T-helper 2 cell (primary cell): ENCODE measurements around the gene CDK14.
"Not testable (repeated sequence)": the region's sequence is repeated elsewhere in the genome, so short reads cannot be mapped to it uniquely, and the experiment has no call there.

Source experiments
- DNase-seq, 5 experiments: peaks; one replicate each; pipeline versions ENCODE4 v3.0.0 to v3.0.0-alpha.2; 2012 to 2022

CDK14 gene

DNA sequence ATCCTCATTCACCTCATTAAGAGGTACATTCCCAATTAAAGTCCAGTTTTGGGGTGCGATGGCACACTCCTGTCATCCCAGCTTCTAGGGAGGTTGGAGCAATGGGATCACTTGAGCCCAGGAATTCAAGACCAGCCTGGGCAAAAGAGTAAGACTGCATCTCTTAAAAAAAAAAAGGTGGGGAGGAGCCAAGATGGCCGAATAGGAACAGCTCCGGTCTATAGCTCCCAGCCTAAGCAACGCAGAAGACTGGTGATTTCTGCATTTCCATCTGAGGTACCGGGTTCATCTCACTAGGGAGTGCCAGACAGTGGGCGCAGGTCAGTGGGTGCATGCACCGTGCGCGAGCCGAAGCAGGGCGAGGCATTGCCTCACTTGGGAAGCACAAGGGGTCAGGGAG lies 577.1 kb downstream of the CDK14 start:
- not testable (repeated sequence) for DNase-seq

- DNase-seq = no peak
Measured at GRCh38 chr7:91180746-91181145, 584.6 kb downstream of the CDK14 start.

GRCh38 chr7:91181949-91182348 lies 585.8 kb downstream of the CDK14 start:
- DNase-seq = no peak

DNA sequence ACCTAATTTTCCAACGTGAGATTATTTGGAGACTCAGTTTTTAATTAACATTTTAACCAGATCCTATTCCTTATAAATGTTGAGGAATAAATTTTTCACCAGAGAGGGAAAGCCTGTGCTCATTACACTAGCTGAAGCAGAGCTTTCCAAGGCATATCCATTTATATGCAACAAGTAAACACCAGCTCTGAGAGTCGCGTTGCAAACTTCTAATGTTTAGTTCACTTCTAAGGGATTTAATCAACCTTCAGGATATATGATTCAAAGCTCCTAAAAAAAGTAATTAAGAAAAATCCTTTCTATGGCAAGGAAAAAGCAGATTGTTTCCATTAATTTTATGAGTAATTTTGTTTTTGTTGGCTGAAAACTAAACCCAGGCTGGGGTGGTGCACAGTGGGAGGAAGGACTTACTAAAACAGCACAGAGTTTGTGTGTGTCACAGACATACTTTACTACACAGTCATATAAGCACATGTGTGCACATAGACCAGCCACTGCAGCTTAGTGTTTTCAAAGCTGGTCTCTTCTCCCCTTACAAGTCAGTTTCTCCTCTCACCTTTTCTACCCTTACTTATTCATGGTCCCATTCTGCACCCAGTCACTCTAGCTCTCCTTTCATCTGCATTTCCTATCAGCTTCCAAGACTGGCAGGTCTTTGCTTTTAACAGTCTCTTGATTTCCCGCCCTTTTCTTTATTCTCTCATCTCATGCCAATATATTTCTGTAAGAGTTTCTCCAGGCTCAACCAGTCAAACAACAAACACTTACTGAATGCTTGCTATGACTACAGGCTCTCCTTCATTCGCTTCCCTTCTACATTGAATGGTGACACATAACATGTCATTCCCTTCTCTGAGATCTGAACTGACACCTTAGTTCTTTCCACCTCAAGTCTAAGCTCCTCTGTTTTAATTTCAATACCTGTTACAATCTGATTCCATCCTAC lies 587.0 kb downstream of the CDK14 start:
- no peak for DNase-seq

- no peak for DNase-seq
Measured at GRCh38 chr7:91185771-91186170, 589.6 kb downstream of the CDK14 start.

DNA sequence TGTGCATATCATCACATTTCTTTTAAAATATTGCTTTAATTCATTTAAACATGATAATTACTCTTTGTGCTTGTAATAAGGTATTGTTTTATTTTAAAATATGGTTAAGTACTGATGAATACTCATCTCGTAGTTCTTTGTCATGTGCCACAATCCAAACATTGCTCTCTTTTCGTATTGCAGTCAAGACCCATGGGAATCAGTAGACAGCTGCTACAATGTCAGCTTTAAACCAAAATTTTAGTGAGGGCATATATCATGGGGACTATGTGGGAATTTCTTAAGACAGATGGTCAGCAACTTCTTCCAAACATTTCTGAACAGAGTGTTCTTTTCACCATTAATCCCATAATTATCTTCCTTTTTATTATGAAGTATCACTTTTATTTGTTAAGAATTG lies 590.9 kb downstream of the CDK14 start:
- no peak for DNase-seq

DNA sequence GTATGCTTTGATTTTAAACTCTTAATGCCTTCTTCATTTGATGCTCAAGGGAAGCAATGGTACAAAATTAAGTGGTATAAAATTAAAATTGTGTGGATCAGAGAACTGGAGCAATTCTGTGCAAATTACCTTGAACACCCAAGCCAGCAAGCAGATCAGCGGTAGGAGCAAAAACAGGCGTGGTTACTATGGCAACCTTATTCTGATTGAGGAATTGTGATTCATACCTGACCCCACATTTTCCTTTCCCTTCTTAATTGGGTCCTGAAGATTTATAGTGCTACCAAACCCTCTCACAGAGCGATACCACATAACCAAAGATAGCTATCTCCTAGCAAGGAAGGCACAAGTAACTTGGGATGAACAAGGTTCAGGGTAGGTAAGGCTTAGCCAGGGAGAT lies 595.6 kb downstream of the CDK14 start:
- DNase-seq = no peak

GRCh38 chr7:91193141-91193540 lies 597.0 kb downstream of the CDK14 start:
- DNase-seq = no peak

DNA sequence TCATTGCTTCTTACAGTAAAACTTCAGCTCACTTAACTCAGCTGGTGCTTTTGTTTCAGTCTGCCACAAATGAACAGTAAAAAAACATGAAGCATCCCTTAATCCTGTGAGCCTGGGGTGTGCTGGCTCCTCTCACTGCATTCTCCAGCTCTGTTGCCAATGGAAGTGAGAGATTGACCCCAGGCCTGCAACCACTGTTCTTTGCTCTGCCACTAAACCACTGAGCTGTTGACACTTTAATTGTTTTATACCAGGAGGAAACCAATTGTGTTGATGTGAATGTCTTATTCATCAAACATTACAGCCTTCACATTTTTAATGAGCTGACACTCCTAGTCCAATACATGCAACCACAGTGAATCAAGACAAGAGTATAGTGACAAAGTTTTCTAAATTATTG lies 598.7 kb downstream of the CDK14 start:
- no peak for DNase-seq

DNA sequence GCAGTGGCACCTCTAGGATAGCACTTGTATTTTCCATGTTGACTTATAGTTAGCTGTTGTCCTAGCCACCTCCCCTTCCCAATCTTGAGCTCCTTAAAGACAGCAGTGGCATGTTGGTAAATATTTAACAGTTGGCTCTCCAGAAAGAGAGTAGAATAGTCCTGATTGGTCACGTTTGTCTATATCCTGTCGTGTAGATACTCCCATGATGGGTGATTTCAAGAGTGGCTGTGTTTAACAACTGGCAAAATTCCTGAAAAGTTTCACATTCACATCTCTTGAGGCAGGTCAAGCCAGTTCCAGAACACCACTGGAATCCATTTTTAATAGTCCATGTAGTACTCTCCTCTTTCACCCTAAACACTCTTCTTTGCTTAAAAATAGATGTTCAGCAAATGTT lies 599.9 kb downstream of the CDK14 start:
- no peak for DNase-seq

GRCh38 chr7:91198371-91198770 lies 602.2 kb downstream of the CDK14 start:
- no peak for DNase-seq

DNA sequence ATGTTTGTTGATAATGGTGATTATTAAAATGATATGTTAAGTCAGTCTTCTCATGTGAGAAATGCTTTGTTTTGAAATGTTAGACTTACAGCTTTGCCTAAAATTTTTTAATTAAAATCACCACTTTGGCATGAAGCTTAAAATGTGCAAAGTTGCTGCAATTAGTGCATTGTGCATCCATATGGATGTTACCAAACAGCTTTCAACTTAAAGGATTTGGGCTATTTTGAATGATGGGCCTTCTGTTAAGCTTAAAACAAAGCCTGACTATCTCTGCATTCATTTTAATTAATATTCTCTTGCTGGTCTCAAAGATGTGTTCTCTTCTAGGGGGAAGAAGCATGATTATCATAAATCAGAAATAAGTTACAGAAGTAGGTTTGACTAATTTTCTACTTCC lies 603.5 kb downstream of the CDK14 start:
- DNase-seq = no peak

GRCh38 chr7:91201442-91202113 lies 605.5 kb downstream of the CDK14 start:
- no peak for DNase-seq

DNA sequence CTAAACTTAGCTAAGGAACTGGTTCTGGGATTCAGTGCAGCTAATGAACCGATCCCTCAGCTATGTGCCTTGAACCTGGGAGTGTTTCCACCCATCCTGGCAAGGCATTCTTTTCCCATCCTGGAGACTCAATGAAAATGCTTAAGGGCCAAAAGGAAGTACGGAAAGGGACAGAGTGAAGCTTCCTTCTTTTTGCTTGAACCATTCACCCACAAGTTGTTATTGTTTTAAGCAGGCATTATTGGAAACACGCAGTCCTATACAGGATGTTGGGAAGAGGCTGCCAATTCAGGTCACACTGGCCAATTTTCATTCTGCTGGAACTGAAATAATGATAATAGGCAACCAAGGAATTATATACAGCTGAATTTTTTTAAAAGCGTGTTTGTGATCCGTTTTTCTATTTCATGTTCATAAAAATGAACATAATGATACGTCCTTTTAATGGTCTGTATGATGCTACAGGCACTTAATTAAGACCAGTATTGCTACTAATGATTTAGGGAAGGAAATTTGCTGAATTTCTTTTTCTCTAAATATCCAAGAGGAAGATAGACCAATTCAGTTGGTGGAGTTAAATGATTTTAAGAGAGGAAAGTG lies 610.3 kb downstream of the CDK14 start:
- no peak for DNase-seq

DNA sequence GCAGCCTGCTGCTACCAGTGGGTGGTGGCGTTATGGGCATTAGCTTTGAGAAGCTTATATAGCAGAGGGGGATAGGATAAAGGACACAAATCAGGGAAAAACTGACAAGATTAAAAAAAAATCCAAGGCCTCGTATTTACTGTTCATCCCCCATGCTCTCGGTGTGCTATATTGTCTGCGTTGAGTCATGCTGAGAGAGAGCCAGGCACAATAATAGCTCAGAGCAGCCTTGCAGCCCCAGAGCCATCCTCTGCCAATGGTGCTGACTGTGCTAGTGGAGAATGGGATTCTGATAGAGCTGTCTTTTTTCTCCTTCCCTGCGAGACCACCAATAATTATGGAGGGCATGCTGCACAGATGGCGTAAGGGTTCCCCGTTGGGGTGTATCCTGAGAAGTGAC lies 616.5 kb downstream of the CDK14 start:
- no peak for DNase-seq

DNA sequence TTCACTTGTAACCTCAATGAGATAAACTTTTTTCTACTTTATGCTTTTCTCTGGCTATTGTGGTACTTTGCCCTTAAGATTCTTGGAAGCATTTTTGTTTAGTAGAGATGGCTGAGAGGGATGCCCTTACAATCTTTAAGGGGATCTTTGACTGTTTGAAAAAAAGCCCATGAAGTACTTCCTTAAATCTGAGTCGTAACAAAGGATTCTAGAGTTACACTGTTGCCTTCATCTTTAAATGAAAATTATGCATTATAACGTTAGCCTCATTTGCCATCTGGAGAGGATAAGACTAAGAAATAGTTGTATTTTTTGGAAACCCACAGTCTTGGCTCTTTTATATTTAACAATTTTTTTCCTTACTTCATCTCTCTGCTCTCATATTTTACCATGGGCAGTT lies 630.3 kb downstream of the CDK14 start:
- DNase-seq = no peak

GRCh38 chr7:91228327-91228726 lies 632.2 kb downstream of the CDK14 start:
- no peak for DNase-seq

GRCh38 chr7:91228927-91229558 lies 632.9 kb downstream of the CDK14 start:
- DNase-seq = no peak

DNA sequence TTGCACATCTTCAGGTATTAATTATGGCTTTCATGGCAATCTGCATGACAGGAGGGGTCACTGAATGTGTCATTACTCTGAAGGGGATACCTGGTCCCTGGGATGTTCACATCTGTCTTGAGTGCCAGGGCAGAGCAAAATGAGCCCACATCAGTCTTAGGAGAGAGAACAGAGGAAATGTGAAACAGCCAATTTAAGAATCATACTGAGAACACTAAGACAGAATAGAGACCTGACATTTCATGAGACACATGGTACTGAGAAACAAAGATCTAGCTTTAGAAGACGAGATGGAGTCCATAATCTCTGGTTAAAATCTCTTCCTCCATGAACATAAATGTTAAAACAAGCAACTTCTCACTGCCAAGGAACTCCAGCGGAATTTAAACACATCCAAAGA lies 634.0 kb downstream of the CDK14 start:
- no peak for DNase-seq

DNA sequence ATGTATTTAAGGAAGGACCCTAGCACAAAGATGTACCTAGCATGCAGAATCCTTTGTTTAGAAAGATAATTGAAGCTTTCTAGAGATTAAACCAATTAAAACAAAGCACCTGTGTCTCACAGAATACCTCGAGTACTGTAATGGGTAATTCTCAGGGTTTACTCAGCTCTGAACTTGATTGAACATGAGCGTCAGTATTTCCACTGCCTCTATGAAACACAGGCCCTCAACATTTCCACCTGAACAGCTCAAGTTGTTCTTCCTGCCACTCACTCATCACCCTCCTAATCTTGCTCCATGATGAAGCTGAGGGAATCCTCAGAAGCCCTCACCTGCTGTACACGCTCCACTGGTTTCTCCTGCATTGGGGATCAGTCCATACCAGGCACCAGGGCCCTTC lies 634.4 kb downstream of the CDK14 start:
- no peak for DNase-seq

- DNase-seq = no peak
Measured at GRCh38 chr7:91233212-91233611, 637.1 kb downstream of the CDK14 start.

DNA sequence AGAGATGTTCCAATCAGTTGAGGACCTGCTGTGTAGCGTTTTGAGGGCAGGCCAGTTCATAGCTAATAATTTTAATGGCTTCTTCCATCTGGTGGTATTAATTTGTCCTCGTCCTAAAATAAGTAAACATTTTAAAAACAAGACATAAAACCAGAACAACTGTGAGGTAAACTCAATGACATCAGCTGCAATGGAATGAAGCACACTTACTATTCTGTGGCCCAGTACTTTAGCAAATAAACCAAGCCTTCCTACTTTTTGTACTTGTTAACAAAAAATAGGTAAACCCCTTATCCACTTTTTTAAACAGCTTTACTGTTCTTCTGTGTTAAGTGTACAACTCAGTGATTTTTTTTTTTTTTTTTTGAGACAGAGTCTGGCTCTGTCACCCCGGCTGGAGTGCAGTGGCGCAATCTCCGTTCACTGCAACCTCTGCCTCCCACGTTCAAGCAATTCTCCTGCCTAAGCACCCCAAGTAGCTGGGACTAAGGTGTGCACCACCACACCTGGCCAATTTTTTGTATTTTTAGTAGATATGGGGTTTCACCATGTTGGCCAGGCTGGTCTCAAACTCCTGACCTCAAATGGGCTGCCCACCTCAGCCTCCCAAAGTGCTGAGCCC lies 639.2 kb downstream of the CDK14 start:
- DNase-seq = no peak

GRCh38 chr7:91239171-91239604 lies 643.1 kb downstream of the CDK14 start:
- no peak for DNase-seq
